Naive B cell (primary cell): ENCODE measurements around the gene HGF. TPM values are rescaled to one million over a fixed set of nuclear protein-coding genes. Genes with fewer than 3 reads are reported as not detected.

Source experiments
- ATAC-seq, 2 donors: fragments of 150-1000 bp; cut with Tn5 transposase; 2 replicates each; pipeline ENCODE4 v1.10.0; 2021; ENCODE audit warnings: low read depth in 2 of 2, mild to moderate bottlenecking in 2 of 2, moderate library complexity in 2 of 2
- DNase-seq: peaks from one replicate; pipeline ENCODE4 v3.0.0; 2022
- H3K27ac Mint-ChIP-seq, 6 donors: one replicate each; pipeline ENCODE4 v1.8.0; 2020 to 2022; ENCODE audit warnings: mild to moderate bottlenecking in 6 of 6, mixed read lengths in 6 of 6, moderate library complexity in 5 of 6, inconsistent platforms in 2 of 6
- H3K27me3 Mint-ChIP-seq, 3 donors: one replicate each; pipeline ENCODE4 v1.8.0; 2021 to 2022; ENCODE audit warnings: mixed read lengths in 3 of 3, mild to moderate bottlenecking in 1 of 3
- H3K36me3 Mint-ChIP-seq, 2 donors: one replicate each; pipeline ENCODE4 v1.8.0; 2020 to 2022; ENCODE audit warnings: mixed read lengths in 2 of 2, inconsistent platforms in 1 of 2, mild to moderate bottlenecking in 1 of 2
- H3K4me1 Mint-ChIP-seq, 3 donors: one replicate each; pipeline ENCODE4 v1.8.0; 2020 to 2022; ENCODE audit warnings: mixed read lengths in 3 of 3, inconsistent platforms in 1 of 3, mild to moderate bottlenecking in 1 of 3, moderate library complexity in 1 of 3
- H3K4me3 Mint-ChIP-seq, 8 donors: one replicate each; pipeline ENCODE4 v1.8.0; 2020 to 2022; ENCODE audit warnings: mild to moderate bottlenecking in 8 of 8, mixed read lengths in 8 of 8, moderate library complexity in 8 of 8, inconsistent platforms in 2 of 8
- H3K9me3 Mint-ChIP-seq, 7 donors: one replicate each; pipeline ENCODE4 v1.8.0; 2020 to 2022; ENCODE audit warnings: mixed read lengths in 7 of 7, mild to moderate bottlenecking in 5 of 7, inconsistent platforms in 2 of 7, moderate library complexity in 1 of 7
- polyA plus RNA-seq, 6 donors: library from polyadenylated mRNA; unstranded; fragments of 300-500 nt; fragmentation: Illumina TruSeq; gene quantifications; one replicate each; pipeline ENCODE4 v1.2.3, GENCODE V29; 2021; ENCODE audit warnings: low read depth in 6 of 6

HGF gene
- polyA plus RNA-seq, 6 donors from 2014 or later = 0.31 to 0.53 TPM; not detected in 4

GRCh38 chr7:81789406-81790119 lies 19.7 kb upstream of the HGF start:
- ATAC-seq = no peak
- no peak for DNase-seq
- H3K27ac Mint-ChIP-seq = peak overlapping the region in 1 of 6 donors; percentile 81
- H3K9me3 Mint-ChIP-seq = no peaks in the 10 kb centered on the region
- H3K4me3 Mint-ChIP-seq = no peak overlapping the region
- H3K27me3 Mint-ChIP-seq = no peaks in the 10 kb centered on the region
- H3K36me3 Mint-ChIP-seq = no peaks in the 10 kb centered on the region
- H3K4me1 Mint-ChIP-seq = peaks cover 0 to 5% (median 0%) of the 10 kb centered on the region in 3 donors

GRCh38 chr7:81788246-81788645 lies 18.4 kb upstream of the HGF start:
- Mint-ChIP-seq H3K4me3 (no peak overlapping the region), H3K9me3 (no peaks in the 10 kb centered on the region), H3K4me1 (peaks cover 0 to 5% (median 0%) of the 10 kb centered on the region in 3 donors), H3K27me3 (no peaks in the 10 kb centered on the region), H3K36me3 (no peaks in the 10 kb centered on the region), H3K27ac (no peak overlapping the region)
- DNase-seq = no peak
- no peak for ATAC-seq

- H3K4me1 Mint-ChIP-seq = no peaks in the 10 kb centered on the region
- H3K9me3 Mint-ChIP-seq = no peaks in the 10 kb centered on the region
- no peaks in the 10 kb centered on the region for H3K36me3 Mint-ChIP-seq
- no peak overlapping the region for H3K27ac Mint-ChIP-seq
- ATAC-seq (no peak), DNase-seq (no peak)
- H3K4me3 Mint-ChIP-seq = no peak overlapping the region
- H3K27me3 Mint-ChIP-seq = no peaks in the 10 kb centered on the region
Observed at GRCh38 chr7:81783818-81784217, 14.0 kb upstream of the HGF start.

- Mint-ChIP-seq H3K4me3 (no peak overlapping the region), H3K9me3 (no peaks in the 10 kb centered on the region), H3K36me3 (no peaks in the 10 kb centered on the region), H3K27ac (no peak overlapping the region), H3K4me1 (no peaks in the 10 kb centered on the region), H3K27me3 (no peaks in the 10 kb centered on the region)
- DNase-seq (no peak), ATAC-seq (no peak)
Observed at GRCh38 chr7:81780914-81781693, 11.3 kb upstream of the HGF start.

GRCh38 chr7:81779706-81780105 lies 9.9 kb upstream of the HGF start:
- ATAC-seq = no peak
- no peak overlapping the region for H3K27ac Mint-ChIP-seq
- no peak overlapping the region for H3K4me3 Mint-ChIP-seq
- H3K4me1 Mint-ChIP-seq = no peaks in the 10 kb centered on the region
- H3K36me3 Mint-ChIP-seq = no peaks in the 10 kb centered on the region
- no peaks in the 10 kb centered on the region for H3K9me3 Mint-ChIP-seq
- no peaks in the 10 kb centered on the region for H3K27me3 Mint-ChIP-seq
- DNase-seq = no peak

- Mint-ChIP-seq H3K4me1 (no peaks in the 10 kb centered on the region), H3K9me3 (no peaks in the 10 kb centered on the region), H3K27ac (no peak overlapping the region), H3K27me3 (no peaks in the 10 kb centered on the region), H3K4me3 (no peak overlapping the region), H3K36me3 (no peaks in the 10 kb centered on the region)
- DNase-seq (no peak), ATAC-seq (no peak)
Observed at GRCh38 chr7:81777697-81778096, 7.8 kb upstream of the HGF start.

GRCh38 chr7:81776948-81777630 lies 7.2 kb upstream of the HGF start:
- H3K9me3 Mint-ChIP-seq = no peaks in the 10 kb centered on the region
- H3K27ac Mint-ChIP-seq = no peak overlapping the region
- H3K4me3 Mint-ChIP-seq = no peak overlapping the region
- no peaks in the 10 kb centered on the region for H3K4me1 Mint-ChIP-seq
- no peaks in the 10 kb centered on the region for H3K36me3 Mint-ChIP-seq
- no peak for DNase-seq
- ATAC-seq = no peak
- H3K27me3 Mint-ChIP-seq = no peaks in the 10 kb centered on the region

- ATAC-seq (no peak), DNase-seq (no peak)
- no peaks in the 10 kb centered on the region for H3K9me3 Mint-ChIP-seq
- no peaks in the 10 kb centered on the region for H3K27me3 Mint-ChIP-seq
- no peak overlapping the region for H3K27ac Mint-ChIP-seq
- no peak overlapping the region for H3K4me3 Mint-ChIP-seq
- no peaks in the 10 kb centered on the region for H3K36me3 Mint-ChIP-seq
- H3K4me1 Mint-ChIP-seq = no peaks in the 10 kb centered on the region
Observed at GRCh38 chr7:81776161-81776560, 6.3 kb upstream of the HGF start.

GRCh38 chr7:81775560-81775959 lies 5.7 kb upstream of the HGF start:
- DNase-seq = no peak
- ATAC-seq = no peak
- Mint-ChIP-seq H3K27me3 (no peaks in the 10 kb centered on the region), H3K36me3 (no peaks in the 10 kb centered on the region), H3K9me3 (no peaks in the 10 kb centered on the region), H3K4me1 (peaks cover 0 to 1% (median 0%) of the 10 kb centered on the region in 3 donors), H3K27ac (no peak overlapping the region), H3K4me3 (no peak overlapping the region)

- no peak overlapping the region for H3K27ac Mint-ChIP-seq
- peaks cover 7 to 10% (median 8%) of the 10 kb centered on the region in 3 donors for H3K4me1 Mint-ChIP-seq
- DNase-seq (no peak), ATAC-seq (no peak)
- H3K9me3 Mint-ChIP-seq = no peaks in the 10 kb centered on the region
- H3K36me3 Mint-ChIP-seq = no peaks in the 10 kb centered on the region
- H3K27me3 Mint-ChIP-seq = no peaks in the 10 kb centered on the region
- H3K4me3 Mint-ChIP-seq = no peak overlapping the region
Observed at GRCh38 chr7:81774551-81774950, 4.7 kb upstream of the HGF start.

GRCh38 chr7:81770728-81771223 lies 929 bp upstream of the HGF start:
- Mint-ChIP-seq H3K27ac (no peak overlapping the region), H3K9me3 (no peaks in the 10 kb centered on the region), H3K4me3 (peak overlapping the region in 3 of 8 donors; percentile 9 to 86 (median 71)), H3K4me1 (peaks cover 9 to 20% (median 17%) of the 10 kb centered on the region in 3 donors), H3K36me3 (no peaks in the 10 kb centered on the region), H3K27me3 (no peaks in the 10 kb centered on the region)
- no peak for ATAC-seq
- DNase-seq = no peak

- ATAC-seq (peak in 1 of 2 donors; percentile 45), DNase-seq (no peak)
- H3K27me3 Mint-ChIP-seq = no peaks in the 10 kb centered on the region
- H3K4me1 Mint-ChIP-seq = peaks cover 9 to 20% (median 17%) of the 10 kb centered on the region in 3 donors
- peak overlapping the region; percentile 45 to 86 (median 69) for H3K4me3 Mint-ChIP-seq
- peak overlapping the region in 1 of 6 donors; percentile 62 for H3K27ac Mint-ChIP-seq
- no peaks in the 10 kb centered on the region for H3K9me3 Mint-ChIP-seq
- no peaks in the 10 kb centered on the region for H3K36me3 Mint-ChIP-seq
Observed at GRCh38 chr7:81768951-81769778, 682 bp downstream of the HGF start.

- Mint-ChIP-seq H3K27ac (no peak overlapping the region), H3K27me3 (no peaks in the 10 kb centered on the region), H3K4me3 (no peak overlapping the region), H3K36me3 (no peaks in the 10 kb centered on the region), H3K9me3 (no peaks in the 10 kb centered on the region), H3K4me1 (peaks cover 9 to 20% (median 17%) of the 10 kb centered on the region in 3 donors)
- DNase-seq = no peak
- ATAC-seq = no peak
Observed at GRCh38 chr7:81767926-81768325, 1.9 kb downstream of the HGF start.
